WTC11 (cell line): ENCODE results near the gene BCO2. TPM values are rescaled to one million over a fixed set of nuclear protein-coding genes. Genes with fewer than 3 reads are reported as not detected.

ENCODE experiments used
- ATAC-seq: fragments of 200-7000 bp; cut with Tn5 transposase; 2 replicates; pipeline ENCODE4 v1.10.0; 2021; ENCODE audit warnings: mild to moderate bottlenecking, moderate library complexity
- Bru-seq: library from RNA; stranded (reverse); fragments of 400-500 nt; gene quantifications from one replicate; lab custom pipeline; 2021; lab: Mats Ljungman, UMichigan
- CTCF ChIA-PET: fragments of 300-600 bp; sonication (Branson Sonifier 250); formaldehyde crosslinking; loops from one replicate; lab custom pipeline; 2021; ENCODE audit warnings: antibody characterized with exemption; lab: Charles Lee
- POLR2A ChIA-PET: fragments of 350-600 bp; sonication (Branson Sonifier 250); formaldehyde crosslinking; loops from one replicate; lab custom pipeline; 2021; ENCODE audit warnings: antibody characterized with exemption; lab: Charles Lee
- DNase-seq: peaks from one replicate; pipeline ENCODE4 v3.0.0; 2021; ENCODE audit warnings: low spot score
- H3K27ac Mint-ChIP-seq: 2 replicates; pipeline ENCODE4 v1.8.0; 2021; ENCODE audit warnings: mixed read lengths
- H3K27me3 Mint-ChIP-seq: 2 replicates; pipeline ENCODE4 v1.8.0; 2021; ENCODE audit warnings: low read depth, mild to moderate bottlenecking, moderate library complexity, mixed read lengths
- H3K36me3 Mint-ChIP-seq: 2 replicates; pipeline ENCODE4 v1.8.0; 2021; ENCODE audit warnings: mixed read lengths
- H3K4me1 Mint-ChIP-seq: 2 replicates; pipeline ENCODE4 v1.8.0; 2022; ENCODE audit warnings: mixed read lengths
- H3K4me3 Mint-ChIP-seq: 2 replicates; pipeline ENCODE4 v1.8.0; 2021; ENCODE audit warnings: mild to moderate bottlenecking, moderate library complexity, mixed read lengths
- H3K9me3 Mint-ChIP-seq: 2 replicates; pipeline ENCODE4 v1.8.0; 2021; ENCODE audit warnings: mixed read lengths
- NR2C2 ChIP-seq: sonication (generic); formaldehyde crosslinking; IDR thresholded peaks from 2 replicates; pipeline ENCODE4 v1.8.0; 2022; ENCODE audit warnings: mild to moderate bottlenecking, missing genetic modification reagents
- TEAD4 ChIP-seq: sonication (generic); formaldehyde crosslinking; IDR thresholded peaks from 2 replicates; pipeline ENCODE4 v1.8.0; 2022; ENCODE audit warnings: mild to moderate bottlenecking, missing genetic modification reagents
- ZNF396 ChIP-seq: fragments of 250-450 bp; sonication (Bioruptor Pico); IDR thresholded peaks from 2 replicates; pipeline ENCODE4 v1.8.0; 2021; ENCODE audit warnings: mild to moderate bottlenecking, moderate library complexity, borderline replicate concordance
- long read RNA-seq, 3 experiments: library from RNA in 1 of 3; library from capped mRNA in 1 of 3; library from polyadenylated mRNA in 1 of 3; unstranded in 2 of 3; stranded (forward) in 1 of 3; transcript quantifications; one replicate each; pipeline ENCODE4 v2.0.0, GENCODE V29; 2021
- total RNA-seq: library from RNA; stranded (reverse); gene quantifications from 3 replicates; pipeline ENCODE4 v1.2.3, GENCODE V29; 2021
- TF ChIP-seq, protein P1 (sequence below): sonication (generic); formaldehyde crosslinking; conservative IDR thresholded peaks from 2 replicates; pipeline ENCODE4 v1.8.1; 2022; ENCODE audit warnings: mild to moderate bottlenecking, missing genetic modification reagents
- TF ChIP-seq, protein P2 (sequence below): sonication (generic); formaldehyde crosslinking; IDR thresholded peaks from 2 replicates; pipeline ENCODE4 v1.8.1; 2023; ENCODE audit warnings: mild to moderate bottlenecking, missing genetic modification reagents
- TF ChIP-seq, protein P3 (sequence below): fragments of 200-600 bp; IDR thresholded peaks from 2 replicates; pipeline ENCODE4 v1.8.0; 2022; ENCODE audit warnings: antibody characterized with exemption
- TF ChIP-seq, protein P4 (sequence below): sonication (generic); formaldehyde crosslinking; IDR thresholded peaks from 2 replicates; pipeline ENCODE4 v1.8.1; 2023; ENCODE audit warnings: mild to moderate bottlenecking, missing genetic modification reagents, borderline replicate concordance
- TF ChIP-seq, protein P5 (sequence below): sonication (generic); formaldehyde crosslinking; IDR thresholded peaks from 2 replicates; pipeline ENCODE4 v1.8.0; 2022; ENCODE audit warnings: mild to moderate bottlenecking, missing genetic modification reagents
- TF ChIP-seq, protein P6 (sequence below): sonication (generic); formaldehyde crosslinking; IDR thresholded peaks from 2 replicates; pipeline ENCODE4 v1.8.1; 2022; ENCODE audit warnings: missing genetic modification reagents, borderline replicate concordance

Gene BCO2, protein sequence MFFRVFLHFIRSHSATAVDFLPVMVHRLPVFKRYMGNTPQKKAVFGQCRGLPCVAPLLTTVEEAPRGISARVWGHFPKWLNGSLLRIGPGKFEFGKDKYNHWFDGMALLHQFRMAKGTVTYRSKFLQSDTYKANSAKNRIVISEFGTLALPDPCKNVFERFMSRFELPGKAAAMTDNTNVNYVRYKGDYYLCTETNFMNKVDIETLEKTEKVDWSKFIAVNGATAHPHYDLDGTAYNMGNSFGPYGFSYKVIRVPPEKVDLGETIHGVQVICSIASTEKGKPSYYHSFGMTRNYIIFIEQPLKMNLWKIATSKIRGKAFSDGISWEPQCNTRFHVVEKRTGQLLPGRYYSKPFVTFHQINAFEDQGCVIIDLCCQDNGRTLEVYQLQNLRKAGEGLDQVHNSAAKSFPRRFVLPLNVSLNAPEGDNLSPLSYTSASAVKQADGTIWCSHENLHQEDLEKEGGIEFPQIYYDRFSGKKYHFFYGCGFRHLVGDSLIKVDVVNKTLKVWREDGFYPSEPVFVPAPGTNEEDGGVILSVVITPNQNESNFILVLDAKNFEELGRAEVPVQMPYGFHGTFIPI
- 0.48 to 1.3 TPM (median 1.0 TPM) in 3 replicates for total RNA-seq
- Bru-seq, nascent RNA: percentile 27 among the genes with signal in this experiment
- long read RNA-seq, experiment 1, partial matches to known transcripts: 8 of 15 reads
- long read RNA-seq, experiment 1, other reads (novel, unspliced or antisense): 7 of 15 reads
- long read RNA-seq, experiment 2: 0 reads
- long read RNA-seq, experiment 3: 0 reads

DNA sequence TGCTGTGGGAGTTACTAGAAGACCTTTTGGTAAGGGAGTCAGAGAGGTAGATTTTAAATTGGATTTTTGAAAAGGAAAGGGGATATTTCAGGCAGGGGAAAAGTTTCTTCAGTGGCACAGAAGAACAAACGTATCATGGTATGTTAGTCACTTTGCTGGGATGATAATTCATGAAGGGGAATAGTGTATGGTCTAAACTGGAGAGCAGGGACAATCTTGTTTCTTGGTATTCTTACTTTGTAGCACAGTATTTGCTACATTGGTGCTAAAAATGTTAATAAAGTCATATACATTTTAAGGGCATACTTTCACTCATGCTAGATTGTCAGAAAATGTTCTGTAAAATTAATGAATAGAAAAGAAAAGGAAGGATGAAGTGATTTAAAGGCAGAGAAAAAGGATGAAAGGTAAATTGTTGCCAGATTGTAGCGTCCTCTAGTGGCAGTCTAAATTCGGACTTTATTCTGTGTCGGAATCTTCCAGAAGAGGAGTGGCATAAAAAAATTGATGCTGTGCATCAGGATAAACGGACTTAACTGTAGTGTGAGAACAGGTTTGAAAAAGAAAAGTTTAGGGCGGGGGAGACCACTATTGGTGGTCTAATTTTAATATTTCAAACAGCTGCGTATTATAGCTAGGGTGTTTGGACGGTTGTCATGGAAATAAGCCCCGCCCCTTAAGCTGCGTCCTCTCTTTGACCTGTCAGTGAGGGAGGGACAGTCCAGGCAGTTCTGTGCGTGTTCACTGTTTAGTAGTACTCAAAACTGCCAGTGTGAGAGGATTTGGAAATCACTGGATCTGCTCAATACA lies at the start of gene BCO2:
Gene BCO2, plus strand, starts transcription at position 724 of the 810 bp plus-strand sequence. CDS start 90 bp downstream, outside the sequence.
- ATAC-seq: peak; percentile 95
- H3K4me3 Mint-ChIP-seq: peak within 1 kb of the TSS; percentile 58
- no peak within 1 kb of the TSS for H3K27ac Mint-ChIP-seq
- POLR2A ChIA-PET: no interaction called here
- peak; percentile 69 for DNase-seq
- CTCF ChIA-PET: interaction anchor here (0.6 to 1.3 kb wide), 15 partner anchors 9 to 248 kb away, joined by 3 to 12 read pairs (median 4); partner anchors contain the start of genes IL18, SDHD, TEX12 and TIMM8B
- H3K9me3 Mint-ChIP-seq: no peaks in the 10 kb centered on the region
- no peaks in the 10 kb centered on the region for H3K27me3 Mint-ChIP-seq
- TF ChIP-seq NR2C2 (no peak), ZNF396 (CRISPR knock-in tag) (no peak), TEAD4 (no peak)
- TF ChIP-seq, protein P1, sequence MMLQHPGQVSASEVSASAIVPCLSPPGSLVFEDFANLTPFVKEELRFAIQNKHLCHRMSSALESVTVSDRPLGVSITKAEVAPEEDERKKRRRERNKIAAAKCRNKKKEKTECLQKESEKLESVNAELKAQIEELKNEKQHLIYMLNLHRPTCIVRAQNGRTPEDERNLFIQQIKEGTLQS: no peak
- TF ChIP-seq, protein P2, sequence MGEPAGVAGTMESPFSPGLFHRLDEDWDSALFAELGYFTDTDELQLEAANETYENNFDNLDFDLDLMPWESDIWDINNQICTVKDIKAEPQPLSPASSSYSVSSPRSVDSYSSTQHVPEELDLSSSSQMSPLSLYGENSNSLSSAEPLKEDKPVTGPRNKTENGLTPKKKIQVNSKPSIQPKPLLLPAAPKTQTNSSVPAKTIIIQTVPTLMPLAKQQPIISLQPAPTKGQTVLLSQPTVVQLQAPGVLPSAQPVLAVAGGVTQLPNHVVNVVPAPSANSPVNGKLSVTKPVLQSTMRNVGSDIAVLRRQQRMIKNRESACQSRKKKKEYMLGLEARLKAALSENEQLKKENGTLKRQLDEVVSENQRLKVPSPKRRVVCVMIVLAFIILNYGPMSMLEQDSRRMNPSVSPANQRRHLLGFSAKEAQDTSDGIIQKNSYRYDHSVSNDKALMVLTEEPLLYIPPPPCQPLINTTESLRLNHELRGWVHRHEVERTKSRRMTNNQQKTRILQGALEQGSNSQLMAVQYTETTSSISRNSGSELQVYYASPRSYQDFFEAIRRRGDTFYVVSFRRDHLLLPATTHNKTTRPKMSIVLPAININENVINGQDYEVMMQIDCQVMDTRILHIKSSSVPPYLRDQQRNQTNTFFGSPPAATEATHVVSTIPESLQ (CRISPR knock-in tag): no peak
- TF ChIP-seq, protein P3, sequence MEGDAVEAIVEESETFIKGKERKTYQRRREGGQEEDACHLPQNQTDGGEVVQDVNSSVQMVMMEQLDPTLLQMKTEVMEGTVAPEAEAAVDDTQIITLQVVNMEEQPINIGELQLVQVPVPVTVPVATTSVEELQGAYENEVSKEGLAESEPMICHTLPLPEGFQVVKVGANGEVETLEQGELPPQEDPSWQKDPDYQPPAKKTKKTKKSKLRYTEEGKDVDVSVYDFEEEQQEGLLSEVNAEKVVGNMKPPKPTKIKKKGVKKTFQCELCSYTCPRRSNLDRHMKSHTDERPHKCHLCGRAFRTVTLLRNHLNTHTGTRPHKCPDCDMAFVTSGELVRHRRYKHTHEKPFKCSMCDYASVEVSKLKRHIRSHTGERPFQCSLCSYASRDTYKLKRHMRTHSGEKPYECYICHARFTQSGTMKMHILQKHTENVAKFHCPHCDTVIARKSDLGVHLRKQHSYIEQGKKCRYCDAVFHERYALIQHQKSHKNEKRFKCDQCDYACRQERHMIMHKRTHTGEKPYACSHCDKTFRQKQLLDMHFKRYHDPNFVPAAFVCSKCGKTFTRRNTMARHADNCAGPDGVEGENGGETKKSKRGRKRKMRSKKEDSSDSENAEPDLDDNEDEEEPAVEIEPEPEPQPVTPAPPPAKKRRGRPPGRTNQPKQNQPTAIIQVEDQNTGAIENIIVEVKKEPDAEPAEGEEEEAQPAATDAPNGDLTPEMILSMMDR: peak; percentile 58
- TF ChIP-seq, protein P4, sequence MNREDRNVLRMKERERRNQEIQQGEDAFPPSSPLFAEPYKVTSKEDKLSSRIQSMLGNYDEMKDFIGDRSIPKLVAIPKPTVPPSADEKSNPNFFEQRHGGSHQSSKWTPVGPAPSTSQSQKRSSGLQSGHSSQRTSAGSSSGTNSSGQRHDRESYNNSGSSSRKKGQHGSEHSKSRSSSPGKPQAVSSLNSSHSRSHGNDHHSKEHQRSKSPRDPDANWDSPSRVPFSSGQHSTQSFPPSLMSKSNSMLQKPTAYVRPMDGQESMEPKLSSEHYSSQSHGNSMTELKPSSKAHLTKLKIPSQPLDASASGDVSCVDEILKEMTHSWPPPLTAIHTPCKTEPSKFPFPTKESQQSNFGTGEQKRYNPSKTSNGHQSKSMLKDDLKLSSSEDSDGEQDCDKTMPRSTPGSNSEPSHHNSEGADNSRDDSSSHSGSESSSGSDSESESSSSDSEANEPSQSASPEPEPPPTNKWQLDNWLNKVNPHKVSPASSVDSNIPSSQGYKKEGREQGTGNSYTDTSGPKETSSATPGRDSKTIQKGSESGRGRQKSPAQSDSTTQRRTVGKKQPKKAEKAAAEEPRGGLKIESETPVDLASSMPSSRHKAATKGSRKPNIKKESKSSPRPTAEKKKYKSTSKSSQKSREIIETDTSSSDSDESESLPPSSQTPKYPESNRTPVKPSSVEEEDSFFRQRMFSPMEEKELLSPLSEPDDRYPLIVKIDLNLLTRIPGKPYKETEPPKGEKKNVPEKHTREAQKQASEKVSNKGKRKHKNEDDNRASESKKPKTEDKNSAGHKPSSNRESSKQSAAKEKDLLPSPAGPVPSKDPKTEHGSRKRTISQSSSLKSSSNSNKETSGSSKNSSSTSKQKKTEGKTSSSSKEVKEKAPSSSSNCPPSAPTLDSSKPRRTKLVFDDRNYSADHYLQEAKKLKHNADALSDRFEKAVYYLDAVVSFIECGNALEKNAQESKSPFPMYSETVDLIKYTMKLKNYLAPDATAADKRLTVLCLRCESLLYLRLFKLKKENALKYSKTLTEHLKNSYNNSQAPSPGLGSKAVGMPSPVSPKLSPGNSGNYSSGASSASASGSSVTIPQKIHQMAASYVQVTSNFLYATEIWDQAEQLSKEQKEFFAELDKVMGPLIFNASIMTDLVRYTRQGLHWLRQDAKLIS (CRISPR knock-in tag): no peak
- TF ChIP-seq, protein P5, sequence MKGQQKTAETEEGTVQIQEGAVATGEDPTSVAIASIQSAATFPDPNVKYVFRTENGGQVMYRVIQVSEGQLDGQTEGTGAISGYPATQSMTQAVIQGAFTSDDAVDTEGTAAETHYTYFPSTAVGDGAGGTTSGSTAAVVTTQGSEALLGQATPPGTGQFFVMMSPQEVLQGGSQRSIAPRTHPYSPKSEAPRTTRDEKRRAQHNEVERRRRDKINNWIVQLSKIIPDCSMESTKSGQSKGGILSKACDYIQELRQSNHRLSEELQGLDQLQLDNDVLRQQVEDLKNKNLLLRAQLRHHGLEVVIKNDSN (CRISPR knock-in tag): no peak
- TF ChIP-seq, protein P6, sequence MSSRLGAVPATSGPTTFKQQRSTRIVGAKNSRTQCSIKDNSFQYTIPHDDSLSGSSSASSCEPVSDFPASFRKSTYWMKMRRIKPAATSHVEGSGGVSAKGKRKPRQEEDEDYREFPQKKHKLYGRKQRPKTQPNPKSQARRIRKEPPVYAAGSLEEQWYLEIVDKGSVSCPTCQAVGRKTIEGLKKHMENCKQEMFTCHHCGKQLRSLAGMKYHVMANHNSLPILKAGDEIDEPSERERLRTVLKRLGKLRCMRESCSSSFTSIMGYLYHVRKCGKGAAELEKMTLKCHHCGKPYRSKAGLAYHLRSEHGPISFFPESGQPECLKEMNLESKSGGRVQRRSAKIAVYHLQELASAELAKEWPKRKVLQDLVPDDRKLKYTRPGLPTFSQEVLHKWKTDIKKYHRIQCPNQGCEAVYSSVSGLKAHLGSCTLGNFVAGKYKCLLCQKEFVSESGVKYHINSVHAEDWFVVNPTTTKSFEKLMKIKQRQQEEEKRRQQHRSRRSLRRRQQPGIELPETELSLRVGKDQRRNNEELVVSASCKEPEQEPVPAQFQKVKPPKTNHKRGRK: no peak
- TF ChIP-seq, all 79 proteins: peak for 1
- H3K4me1 Mint-ChIP-seq: no peaks in the 10 kb centered on the region
- H3K36me3 Mint-ChIP-seq: no peaks in the 10 kb centered on the region
